CD4-positive, alpha-beta T cell treated with Interleukin-6 at 100 ng/mL for 8 hours (primary cell): Measurements from ENCODE around the gene PCDHGB2.
"Not testable (repeated sequence)": the region's sequence is repeated elsewhere in the genome, so short reads cannot be mapped to it uniquely, and the experiment has no call there.

Experiments used
- DNase-seq: peaks from one replicate; pipeline ENCODE4 v3.0.0-alpha.2; 2020; ENCODE audit warnings: mixed read lengths, low spot score

Gene PCDHGB2

DNA sequence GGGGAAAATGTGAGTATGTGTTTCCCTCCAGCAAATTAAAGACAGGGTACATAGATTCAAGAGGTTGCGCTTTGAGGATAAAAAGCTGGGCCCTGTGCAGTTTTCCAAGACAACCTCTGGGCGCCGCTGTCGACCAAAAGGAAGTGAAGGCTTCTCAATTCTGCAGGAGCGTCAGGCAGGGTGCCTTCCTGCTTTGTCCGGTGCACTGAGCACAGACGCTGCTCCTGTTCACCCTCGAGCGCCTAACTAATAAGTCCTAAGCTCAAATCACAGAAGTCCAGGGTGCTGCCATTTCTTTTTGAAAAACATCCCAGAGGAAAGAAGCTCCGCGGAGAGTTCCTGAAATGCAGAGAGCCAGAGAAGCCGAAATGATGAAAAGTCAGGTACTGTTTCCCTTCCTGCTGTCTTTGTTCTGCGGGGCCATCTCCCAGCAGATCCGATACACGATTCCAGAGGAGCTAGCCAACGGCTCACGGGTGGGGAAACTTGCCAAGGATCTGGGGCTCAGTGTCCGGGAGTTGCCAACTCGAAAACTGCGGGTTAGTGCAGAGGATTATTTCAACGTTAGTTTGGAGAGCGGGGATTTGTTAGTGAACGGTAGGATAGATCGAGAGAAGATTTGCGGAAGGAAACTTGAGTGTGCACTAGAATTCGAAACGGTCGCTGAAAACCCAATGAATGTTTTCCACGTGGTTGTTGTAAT lies 9.7 kb upstream of the PCDHGB2 start, which contains the start of gene PCDHGB1:
Gene PCDHGB1, plus strand, starts transcription at position 183 of the 703 bp plus-strand sequence. Its CDS starts 162 bp downstream, at position 345.
- DNase-seq, result no peak

GRCh38 chr5:141351591-141351990 lies 8.2 kb upstream of the PCDHGB2 start:
- DNase-seq, result no peak

DNA sequence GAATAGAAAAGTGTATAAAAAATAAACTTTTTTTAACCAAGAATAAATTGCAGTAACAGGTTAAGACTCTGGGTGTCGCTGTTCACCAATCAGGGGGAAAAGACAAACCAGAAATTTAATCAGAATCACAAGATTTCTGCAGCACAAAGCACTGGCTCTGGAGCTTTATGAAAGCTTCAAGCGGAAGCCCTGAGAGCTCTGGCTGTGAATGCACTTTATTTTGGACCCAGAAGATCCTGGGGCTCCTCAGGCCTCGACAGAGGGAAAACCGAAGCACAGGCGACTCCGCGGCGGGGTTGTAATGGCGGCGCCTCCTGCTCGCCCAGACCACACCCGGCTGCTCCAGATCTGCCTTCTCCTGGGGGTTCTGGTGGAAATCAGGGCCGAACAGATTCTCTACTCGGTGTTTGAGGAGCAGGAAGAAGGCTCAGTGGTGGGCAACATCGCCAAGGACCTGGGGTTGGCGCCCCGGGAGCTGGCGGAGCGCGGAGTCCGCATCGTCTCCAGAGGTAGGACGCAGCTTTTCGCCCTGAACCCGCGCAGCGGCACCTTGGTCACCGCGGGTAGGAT lies 4.8 kb upstream of the PCDHGB2 start, which contains the start of gene PCDHGA4:
Gene PCDHGA4, plus strand, starts transcription at position 122 of the 570 bp plus-strand sequence. Its CDS starts 87 bp downstream, at position 209.
- no peak for DNase-seq

DNA sequence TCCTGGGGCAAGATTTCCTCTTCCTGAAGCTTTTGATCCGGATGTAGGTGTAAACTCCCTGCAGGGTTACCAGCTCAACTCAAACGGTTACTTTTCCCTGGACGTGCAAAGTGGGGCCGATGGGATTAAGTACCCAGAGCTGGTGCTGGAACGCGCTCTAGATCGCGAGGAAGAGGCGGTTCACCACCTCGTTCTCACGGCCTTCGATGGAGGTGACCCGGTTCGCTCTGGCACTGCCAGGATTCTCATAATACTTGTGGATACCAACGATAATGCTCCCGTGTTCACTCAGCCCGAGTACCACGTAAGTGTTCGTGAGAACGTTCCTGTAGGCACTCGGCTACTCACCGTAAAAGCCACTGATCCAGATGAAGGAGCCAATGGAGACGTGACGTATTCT lies 4.2 kb upstream of the PCDHGB2 start:
- DNase-seq, result no peak

- DNase-seq, result no peak
Measured at GRCh38 chr5:141356133-141356532, 3.7 kb upstream of the PCDHGB2 start.

GRCh38 chr5:141356950-141357349 lies 2.8 kb upstream of the PCDHGB2 start:
- no peak for DNase-seq

- DNase-seq, result no peak
Measured at GRCh38 chr5:141360685-141361084, 891 bp downstream of the PCDHGB2 start.

DNA sequence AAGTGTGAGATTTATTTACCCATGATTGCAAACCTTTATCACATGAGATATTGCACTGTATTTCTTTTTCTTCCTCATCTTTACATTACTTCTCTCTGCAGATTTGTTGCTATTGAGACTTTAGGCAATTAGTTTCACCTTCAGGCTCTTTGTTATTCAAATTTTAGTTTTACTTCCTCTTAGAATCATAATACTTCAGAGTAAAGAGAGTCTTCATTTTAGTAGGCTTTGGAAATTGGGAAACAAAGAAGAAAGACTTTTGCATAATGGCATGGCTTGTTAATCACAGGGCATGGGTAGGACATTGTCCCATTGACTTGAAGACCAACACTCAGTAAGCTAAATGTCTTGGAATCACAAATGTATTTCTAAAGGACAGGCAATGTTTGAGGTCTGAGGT lies 2.9 kb downstream of the PCDHGB2 start:
- no peak for DNase-seq

DNA sequence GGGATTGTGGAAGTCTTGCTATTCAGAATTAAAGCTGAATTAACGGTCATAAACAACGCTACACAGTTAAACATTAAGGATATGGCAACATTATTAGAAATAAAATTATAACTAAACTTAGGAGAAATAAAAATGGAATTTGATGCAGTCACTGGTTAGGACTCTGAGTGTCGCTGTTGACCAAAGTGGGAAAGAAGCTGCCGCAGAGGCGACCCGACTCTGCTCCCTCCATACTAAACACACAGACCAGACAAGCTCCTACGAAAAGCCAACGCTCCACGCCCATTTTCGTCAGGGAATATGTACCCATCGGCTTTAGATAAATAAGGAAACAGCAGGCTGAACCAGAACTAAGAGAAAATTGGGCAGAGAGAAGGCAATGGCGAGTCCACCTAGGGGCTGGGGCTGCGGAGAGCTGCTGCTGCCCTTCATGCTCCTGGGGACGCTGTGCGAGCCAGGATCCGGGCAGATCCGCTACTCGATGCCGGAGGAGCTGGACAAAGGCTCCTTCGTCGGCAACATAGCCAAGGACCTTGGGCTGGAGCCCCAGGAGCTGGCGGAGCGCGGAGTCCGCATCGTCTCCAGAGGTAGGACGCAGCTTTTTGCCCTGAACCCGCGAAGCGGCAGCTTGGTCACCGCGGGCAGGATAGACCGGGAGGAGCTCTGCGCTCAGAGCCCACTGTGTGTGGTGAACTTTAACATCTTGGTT lies 4.3 kb downstream of the PCDHGB2 start, which contains the start of gene PCDHGA5:
Gene PCDHGA5, plus strand, starts transcription at position 211 of the 709 bp plus-strand sequence. Its CDS starts 169 bp downstream, at position 380.
- no peak for DNase-seq

DNA sequence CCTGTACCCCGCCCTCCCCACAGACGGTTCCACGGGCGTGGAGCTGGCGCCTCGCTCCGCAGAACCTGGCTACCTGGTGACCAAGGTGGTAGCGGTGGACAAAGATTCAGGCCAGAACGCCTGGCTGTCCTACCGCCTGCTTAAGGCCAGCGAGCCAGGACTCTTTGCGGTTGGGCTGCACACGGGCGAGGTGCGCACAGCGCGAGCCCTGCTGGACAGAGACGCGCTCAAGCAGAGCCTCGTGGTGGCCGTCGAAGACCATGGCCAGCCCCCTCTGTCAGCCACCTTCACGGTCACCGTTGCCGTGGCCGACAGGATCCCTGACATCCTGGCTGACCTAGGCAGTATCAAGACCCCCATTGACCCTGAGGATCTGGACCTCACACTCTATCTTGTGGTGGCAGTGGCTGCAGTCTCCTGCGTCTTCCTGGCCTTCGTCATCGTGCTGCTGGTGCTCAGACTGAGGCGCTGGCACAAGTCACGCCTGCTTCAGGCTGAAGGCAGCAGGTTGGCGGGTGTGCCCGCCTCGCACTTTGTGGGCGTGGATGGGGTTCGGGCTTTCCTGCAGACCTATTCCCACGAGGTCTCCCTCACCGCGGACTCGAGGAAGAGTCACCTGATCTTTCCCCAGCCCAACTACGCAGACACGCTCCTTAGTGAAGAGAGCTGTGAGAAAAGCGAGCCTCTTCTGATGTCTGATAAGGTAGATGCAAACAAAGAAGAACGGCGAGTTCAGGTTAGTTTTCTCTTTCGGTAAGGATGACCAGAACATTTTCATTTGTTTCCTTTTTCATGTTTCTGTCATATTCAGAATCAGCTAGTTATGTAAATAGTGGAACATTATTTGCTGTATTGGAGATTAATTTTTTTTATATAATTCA lies 6.5 kb downstream of the PCDHGB2 start:
- no peak for DNase-seq

DNA sequence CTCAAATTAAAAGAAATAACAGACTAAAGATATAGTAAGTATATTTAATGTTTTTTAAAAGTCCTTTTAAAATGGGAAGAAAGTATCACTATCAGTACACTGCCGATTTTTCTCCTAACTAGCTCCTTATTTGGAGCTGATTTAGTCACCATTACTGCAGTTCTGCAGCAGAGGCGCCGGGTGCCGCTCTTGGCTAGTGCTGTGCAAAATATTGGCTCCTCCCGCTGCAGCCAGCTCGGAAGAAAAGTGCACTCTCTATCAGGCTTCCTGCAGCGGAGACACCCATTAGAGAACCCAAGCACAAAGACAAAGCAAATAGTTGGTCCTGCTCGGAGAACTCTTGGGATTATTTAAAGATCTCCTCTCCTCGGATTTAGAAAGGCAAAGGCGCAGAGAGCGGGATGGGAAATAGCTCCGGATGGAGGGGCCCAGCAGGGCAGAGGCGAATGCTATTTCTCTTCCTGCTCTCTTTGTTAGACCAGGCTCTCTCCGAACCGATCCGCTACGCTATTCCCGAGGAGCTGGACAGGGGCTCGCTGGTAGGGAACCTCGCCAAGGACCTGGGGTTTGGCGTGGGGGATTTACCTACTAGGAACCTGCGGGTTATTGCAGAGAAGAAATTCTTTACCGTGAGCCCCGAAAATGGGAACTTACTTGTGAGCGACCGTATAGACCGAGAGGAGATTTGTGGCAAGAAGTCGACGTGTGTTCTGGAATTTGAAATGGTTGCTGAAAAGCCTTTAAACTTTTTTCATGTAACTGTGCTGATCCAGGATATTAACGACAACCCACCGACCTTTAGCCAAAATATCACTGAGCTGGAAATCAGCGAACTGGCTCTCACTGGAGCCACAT lies 10.4 kb downstream of the PCDHGB2 start, which contains the start of gene PCDHGB3:
Gene PCDHGB3, plus strand, starts transcription at position 249 of the 855 bp plus-strand sequence. Its CDS starts 153 bp downstream, at position 402.
- no peak for DNase-seq

DNA sequence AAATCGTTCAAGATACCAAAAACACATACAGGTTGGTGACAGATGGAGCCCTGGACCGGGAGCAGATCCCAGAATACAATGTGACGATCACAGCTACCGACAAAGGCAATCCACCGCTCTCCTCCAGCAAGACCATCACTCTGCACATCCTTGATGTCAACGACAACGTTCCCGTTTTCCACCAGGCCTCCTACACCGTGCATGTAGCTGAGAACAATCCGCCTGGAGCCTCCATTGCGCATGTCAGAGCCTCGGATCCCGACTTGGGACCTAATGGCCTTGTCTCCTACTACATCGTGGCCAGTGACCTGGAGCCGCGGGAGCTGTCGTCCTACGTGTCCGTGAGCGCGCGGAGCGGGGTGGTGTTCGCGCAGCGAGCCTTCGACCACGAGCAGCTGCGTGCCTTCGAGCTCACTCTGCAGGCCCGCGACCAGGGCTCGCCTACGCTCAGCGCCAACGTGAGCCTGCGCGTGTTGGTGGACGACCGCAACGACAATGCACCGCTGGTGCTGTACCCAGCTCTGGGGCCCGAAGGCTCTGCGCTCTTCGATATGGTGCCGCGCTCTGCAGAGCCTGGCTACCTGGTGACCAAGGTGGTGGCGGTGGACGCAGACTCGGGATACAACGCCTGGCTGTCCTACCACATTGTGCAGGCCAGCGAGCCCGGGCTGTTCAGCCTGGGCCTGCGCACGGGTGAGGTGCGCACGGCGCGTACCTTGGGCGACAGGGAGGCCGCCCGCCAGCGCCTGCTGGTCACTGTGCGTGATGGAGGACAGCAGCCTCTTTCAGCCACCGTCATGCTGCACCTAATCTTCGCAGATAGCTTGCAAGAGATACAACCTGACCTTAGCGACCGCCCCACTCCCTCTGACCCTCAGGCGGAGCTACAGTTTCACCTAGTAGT lies 12.0 kb downstream of the PCDHGB2 start:
- DNase-seq, result no peak

DNA sequence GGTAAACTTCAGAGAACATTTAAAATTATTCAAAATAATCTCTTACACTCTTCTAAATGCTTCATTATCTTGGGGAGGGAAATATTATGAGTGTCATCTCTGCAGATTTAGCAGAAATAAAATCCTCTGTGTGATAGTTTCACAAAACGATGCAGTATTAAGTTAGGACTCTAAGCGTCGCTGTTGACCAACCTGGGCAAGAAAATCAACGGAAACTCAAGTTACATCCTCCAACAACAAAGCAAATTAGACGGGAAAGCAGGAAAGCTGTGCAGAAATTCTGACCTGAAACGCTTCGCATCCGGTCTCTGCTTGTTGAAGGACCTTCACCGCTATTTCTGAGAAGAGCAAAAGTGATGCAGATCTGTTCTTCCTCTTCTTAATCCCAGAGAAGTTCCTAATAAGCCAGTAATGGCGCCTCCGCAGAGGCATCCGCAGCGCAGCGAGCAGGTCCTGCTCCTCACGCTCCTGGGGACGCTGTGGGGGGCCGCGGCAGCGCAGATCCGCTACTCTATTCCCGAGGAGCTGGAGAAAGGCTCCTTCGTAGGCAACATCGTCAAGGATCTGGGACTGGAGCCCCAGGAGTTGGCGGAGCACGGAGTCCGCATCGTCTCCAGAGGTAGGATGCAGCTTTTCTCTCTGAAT lies 14.0 kb downstream of the PCDHGB2 start, which contains the start of gene PCDHGA6:
Gene PCDHGA6, plus strand, starts transcription at position 219 of the 645 bp plus-strand sequence. Its CDS starts 193 bp downstream, at position 412.
- no peak for DNase-seq

DNA sequence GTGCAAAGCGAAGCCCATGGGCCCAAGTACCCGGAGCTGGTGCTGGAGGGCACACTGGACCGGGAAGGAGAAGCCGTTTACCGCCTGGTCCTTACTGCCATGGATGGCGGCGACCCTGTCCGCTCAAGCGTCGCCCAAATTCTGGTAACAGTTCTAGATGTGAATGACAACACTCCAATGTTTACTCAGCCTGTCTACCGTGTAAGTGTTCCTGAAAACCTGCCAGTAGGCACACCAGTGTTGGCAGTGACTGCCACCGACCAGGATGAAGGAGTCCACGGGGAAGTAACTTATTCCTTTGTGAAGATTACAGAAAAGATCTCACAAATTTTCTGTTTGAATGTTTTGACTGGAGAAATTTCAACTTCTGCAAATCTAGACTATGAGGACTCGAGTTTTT lies 14.8 kb downstream of the PCDHGB2 start:
- no peak for DNase-seq

GRCh38 chr5:141375444-141376155 lies 15.8 kb downstream of the PCDHGB2 start:
- not testable (repeated sequence) for DNase-seq

GRCh38 chr5:141382469-141383294 lies 22.9 kb downstream of the PCDHGB2 start, which contains the start of gene PCDHGA7:
Gene PCDHGA7, plus strand, starts transcription at chr5:141382742. Its CDS starts 158 bp downstream, at chr5:141382900.
- no peak for DNase-seq

DNA sequence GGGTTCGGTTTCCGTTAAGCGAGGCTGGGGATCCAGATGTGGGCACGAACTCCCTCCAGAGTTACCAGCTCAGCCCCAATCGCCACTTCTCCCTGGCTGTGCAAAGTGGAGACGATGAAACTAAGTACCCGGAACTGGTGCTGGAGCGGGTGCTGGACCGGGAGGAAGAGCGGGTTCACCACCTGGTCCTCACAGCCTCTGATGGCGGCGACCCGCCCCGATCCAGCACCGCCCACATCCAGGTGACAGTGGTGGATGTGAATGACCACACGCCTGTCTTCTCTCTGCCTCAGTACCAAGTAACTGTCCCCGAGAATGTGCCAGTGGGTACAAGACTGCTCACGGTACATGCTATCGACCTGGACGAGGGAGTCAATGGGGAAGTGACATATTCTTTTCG lies 23.6 kb downstream of the PCDHGB2 start:
- DNase-seq, result no peak
